ENCODE data around the gene HDDC2. TPM values are rescaled to one million over a fixed set of nuclear protein-coding genes. Genes with fewer than 3 reads are reported as not detected.
A peak's percentile ranks its signal among the peaks of the same experiment; 100 is the strongest.
"Not testable (repeated sequence)": the region's sequence is repeated elsewhere in the genome, so short reads cannot be mapped to it uniquely, and the experiment has no call there.

Gene HDDC2
- total RNA-seq, 1 donor from 2014 or later, result 84.8 TPM

- intact Hi-C loops (cut with DNase I), result loop anchor here (2.0 kb wide), 1 partner anchor 458 kb away; no protein-coding TSS in a partner anchor
- ATAC-seq (ENCODE audit: poor library complexity) (peak; percentile 80), DNase-seq (no peak)
Measured at GRCh38 chr6:125310994-125311649, 9.4 kb upstream of the HDDC2 start.

DNA sequence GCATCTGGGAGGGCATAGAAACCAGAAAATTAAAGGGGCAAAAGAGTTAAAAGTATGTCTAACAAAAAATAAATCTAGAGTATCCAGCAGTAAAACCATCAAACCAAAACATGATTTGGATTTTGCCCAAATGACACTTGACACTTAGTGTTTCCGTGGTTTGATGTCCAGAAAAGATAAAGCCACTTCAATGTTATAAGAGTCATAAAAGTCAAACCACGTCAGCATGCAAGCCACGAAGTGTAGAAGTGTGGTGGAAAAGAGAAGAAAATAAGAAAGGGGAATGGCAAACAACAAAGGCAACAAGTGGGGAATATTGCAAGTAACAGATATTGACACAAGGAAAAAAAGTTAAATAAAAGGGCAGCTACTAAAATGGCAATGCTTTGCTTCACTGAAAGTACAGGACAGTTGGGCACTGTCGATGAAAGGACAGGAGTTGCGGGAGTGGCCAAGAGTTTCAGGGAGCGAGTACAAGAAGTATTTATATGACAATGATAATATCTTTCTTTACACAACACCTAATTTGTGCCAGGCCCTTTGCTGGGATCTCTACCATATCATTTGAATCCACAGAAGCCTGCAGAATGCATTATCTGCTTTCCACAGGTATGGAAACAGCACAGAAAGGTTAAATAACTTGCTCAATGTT, 6.3 kb upstream of the HDDC2 start:
- intact Hi-C loops (cut with DNase I), result loop anchor here (5.0 to 10.0 kb wide), 2 partner anchors 113 to 664 kb away; no protein-coding TSS in a partner anchor
- ATAC-seq (ENCODE audit: poor library complexity) (no peak), DNase-seq (no peak)

GRCh38 chr6:125307150-125307838, 5.5 kb upstream of the HDDC2 start:
- ATAC-seq (ENCODE audit: poor library complexity) (no peak), DNase-seq (no peak)
- intact Hi-C loops (cut with DNase I), result loop anchor here (5.0 to 10.0 kb wide), 2 partner anchors 112 to 665 kb away; no protein-coding TSS in a partner anchor

DNA sequence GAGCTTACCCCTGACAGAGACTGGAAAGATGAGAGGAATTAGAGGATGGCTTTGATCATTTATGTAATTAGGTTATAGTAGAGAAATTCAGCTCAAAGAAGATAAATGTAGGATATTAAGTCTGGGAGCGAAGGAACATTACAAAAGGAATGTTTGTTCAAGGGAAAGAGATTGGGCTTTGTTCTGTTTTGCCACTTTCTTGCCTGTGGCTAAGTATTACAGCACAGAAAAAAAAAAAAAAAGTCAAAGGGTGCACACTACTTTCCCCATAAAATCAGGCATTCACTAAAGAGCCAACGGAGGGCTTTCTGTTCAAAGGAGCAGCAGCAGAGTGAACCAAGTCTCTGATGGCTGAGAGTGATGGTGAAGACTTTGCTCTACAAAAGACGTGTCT, 5.0 kb upstream of the HDDC2 start:
- ATAC-seq (ENCODE audit: poor library complexity) (no peak), DNase-seq (no peak)
- intact Hi-C loops (cut with DNase I), result loop anchor here (5.0 to 10.0 kb wide), 2 partner anchors 112 to 666 kb away; no protein-coding TSS in a partner anchor

DNA sequence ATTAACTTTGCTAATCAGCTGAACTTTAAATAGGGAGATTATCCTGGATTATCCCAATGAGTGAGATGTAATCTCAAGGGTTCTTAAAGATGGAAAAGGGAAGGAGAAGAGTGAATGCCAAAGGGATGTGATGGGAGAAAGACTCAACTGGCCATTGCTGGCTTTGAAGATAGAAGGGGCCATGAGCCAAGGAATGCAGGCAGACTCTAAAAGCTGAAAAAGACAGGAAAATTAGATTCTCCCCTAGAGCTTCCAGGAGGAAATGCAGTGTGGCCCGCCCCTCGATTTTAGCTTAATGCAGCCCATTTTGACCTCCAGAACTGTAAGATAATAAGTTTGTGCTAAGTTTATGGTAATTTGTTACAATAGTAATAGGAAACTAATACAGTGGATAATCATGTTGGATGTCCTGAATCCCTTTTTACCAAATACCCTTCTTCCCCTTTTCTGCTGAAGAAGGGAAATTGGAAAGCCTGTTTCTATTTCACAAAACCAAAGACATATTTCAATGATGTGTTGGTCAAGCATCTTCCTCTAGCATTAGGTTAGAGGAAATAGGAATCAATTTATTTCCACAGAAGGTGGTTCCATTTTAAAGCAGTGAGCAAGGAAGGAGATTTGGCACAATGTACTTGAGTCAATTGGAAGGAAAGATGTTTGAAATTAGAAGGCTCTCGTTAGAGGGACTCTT, 3.3 kb upstream of the HDDC2 start:
- no peak for DNase-seq
- ATAC-seq (ENCODE audit: poor library complexity), result no peak
- intact Hi-C loops (cut with DNase I), result loop anchor here (5.0 to 10.0 kb wide), 3 partner anchors 110 to 667 kb away; partner anchors contain the start of gene TPD52L1

GRCh38 chr6:125303512-125303854, 1.7 kb upstream of the HDDC2 start:
- intact Hi-C loops (cut with DNase I), result loop anchor here (5.0 to 10.0 kb wide), 2 partner anchors 109 to 151 kb away; partner anchors contain the start of gene TPD52L1
- DNase-seq, result no peak
- no peak for ATAC-seq (ENCODE audit: poor library complexity)

DNA sequence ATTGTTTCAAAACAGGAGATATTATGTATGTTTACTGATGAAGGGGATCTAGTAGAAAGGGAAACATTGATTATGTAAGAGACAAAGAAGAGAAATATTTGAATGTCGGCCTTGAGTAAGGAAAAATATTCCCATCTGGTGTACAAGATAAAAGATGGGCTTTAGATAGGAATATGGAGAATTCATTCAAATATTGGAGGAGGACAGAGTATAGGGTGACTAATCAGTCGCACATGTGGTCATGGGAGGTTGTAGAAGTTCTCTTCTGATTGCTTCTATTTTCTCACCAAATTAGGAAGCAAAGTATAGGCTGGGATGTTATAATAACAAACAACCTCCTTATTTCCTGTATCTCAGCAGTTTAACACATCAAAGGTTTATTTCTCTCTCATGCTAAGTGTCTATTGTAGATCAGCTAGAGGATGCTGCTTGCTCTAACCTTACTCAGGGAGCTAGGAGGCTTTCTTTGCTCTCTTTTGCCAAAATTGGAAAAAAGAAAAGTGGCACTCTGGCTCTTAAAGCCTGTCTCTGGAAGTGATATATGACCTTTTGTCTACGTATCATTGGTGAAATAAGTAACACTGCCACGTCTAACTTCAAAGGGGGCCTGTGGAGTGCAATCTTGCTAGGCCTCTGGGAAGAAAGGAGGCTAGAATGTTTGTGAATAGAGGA, 1.2 kb upstream of the HDDC2 start:
- DNase-seq (no peak), ATAC-seq (ENCODE audit: poor library complexity) (no peak)
- intact Hi-C loops (cut with DNase I), result loop anchor here (5.0 to 10.0 kb wide), 2 partner anchors 108 to 151 kb away; partner anchors contain the start of gene TPD52L1

GRCh38 chr6:125300992-125301434, 754 bp downstream of the HDDC2 start:
- intact Hi-C loops (cut with DNase I), result loop anchor here (5.0 to 10.0 kb wide), 2 partner anchors 106 to 149 kb away; partner anchors contain the start of gene TPD52L1
- ATAC-seq (ENCODE audit: poor library complexity) (peak; percentile 10), DNase-seq (no peak)

DNA sequence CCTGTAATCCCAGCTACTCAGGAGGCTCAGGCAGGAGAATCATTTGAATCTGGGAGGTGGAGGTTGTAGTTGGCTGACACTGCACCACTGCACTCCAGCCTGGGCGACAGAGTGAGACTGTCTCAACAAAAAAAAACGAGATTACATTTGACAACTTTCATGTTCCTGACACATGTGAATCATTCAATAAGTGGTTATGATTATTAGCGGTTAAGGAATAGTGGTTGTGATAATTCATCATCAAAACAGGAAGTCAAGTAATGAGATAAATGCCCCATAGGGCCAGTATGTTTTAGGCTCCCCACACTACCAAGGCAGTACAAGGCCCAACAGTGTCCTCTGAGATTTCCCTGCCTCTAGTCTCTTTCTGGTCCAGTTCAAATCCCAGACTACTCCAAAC, 2.5 kb downstream of the HDDC2 start:
- ATAC-seq (ENCODE audit: poor library complexity) (no peak), DNase-seq (no peak)
- intact Hi-C loops (cut with DNase I), result no loop called here

DNA sequence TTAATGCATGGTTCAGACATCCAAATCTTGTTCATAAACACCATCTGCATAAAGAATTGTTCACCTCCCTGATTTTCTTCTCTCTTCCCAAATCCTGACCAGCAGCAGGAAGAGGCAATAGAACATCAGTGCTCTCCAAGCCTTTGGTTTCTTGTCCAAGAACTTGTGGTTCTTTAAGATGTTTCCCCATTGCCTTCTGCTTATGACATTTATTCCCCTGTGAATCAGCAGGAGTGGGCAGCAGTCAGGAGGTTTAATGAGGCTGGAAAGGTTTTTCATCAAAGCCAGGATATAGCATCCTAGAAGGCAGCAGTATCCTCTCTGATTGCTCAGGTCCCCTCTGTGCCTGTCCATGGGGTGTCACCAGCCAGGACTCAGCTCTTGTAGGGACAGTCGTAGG, 5.3 kb downstream of the HDDC2 start:
- no peak for ATAC-seq (ENCODE audit: poor library complexity)
- intact Hi-C loops (cut with DNase I), result no loop called here
- no peak for DNase-seq

DNA sequence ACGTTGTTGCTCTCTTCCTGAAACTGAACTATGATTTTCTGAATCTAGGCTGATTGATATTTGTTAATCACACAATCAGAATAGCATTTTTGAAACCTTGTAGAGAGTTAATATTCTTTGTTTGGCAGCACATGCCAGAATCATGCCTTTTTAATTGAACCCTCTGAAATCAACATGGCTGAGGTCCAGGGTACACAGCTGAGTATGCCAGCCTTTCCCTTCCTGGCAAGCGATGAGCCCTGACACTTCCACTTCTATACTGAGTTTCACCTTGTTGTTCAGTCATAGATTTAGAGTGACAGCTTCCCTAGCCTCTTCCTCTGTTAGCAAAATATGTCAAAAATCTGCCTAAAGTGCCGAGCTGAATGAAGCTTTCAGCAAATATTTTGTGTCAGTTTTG, 6.8 kb downstream of the HDDC2 start:
- DNase-seq, result peak; percentile 47
- intact Hi-C loops (cut with DNase I), result no loop called here
- ATAC-seq (ENCODE audit: poor library complexity), result peak; percentile 89

GRCh38 chr6:125294036-125294435, 7.7 kb downstream of the HDDC2 start:
- intact Hi-C loops (cut with DNase I), result no loop called here
- no peak for DNase-seq
- ATAC-seq (ENCODE audit: poor library complexity), result no peak

DNA sequence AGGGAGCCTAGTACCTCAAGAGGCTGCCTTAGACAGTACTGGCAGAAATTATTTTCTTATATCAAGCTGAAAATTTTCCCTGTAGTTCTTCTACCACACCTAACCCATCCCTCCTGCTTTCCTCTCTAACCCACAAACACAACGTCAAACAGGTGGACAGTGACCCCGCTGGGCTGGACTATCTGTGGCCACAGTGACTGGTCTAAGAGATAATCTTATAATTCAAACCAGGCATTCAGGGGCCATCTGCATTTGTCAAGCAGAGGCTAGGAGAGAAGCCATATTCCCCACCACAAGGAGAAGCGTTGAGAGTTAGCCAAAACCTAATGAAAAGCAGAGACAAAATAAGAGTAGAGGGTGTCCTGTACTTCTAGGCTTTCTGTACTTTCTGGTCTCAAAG, 8.2 kb downstream of the HDDC2 start:
- no peak for DNase-seq
- ATAC-seq (ENCODE audit: poor library complexity), result no peak
- intact Hi-C loops (cut with DNase I), result no loop called here

DNA sequence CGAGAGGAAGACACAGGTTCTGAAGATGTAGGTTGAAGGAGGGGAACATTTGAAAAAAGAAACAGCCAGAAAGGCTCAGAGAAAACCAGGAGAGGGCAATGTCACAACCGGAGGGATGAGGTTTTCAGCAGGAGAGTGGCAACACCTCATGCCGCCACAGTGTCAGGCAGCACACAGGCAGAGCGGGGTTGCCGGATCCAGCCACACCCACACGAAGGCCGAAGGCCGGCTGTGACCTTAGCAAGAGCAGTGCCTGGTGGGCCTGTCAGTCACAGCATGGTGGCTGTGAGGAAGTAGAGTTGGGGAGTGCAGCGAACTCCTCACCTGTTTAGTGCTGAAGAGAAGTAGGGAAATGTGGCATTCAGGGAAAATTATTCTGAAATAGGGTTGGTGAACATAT, 14.0 kb downstream of the HDDC2 start:
- ATAC-seq (ENCODE audit: poor library complexity) (no peak), DNase-seq (no peak)
- intact Hi-C loops (cut with DNase I), result no loop called here

- DNase-seq (no peak), ATAC-seq (ENCODE audit: poor library complexity) (no peak)
- intact Hi-C loops (cut with DNase I), result no loop called here
Measured at GRCh38 chr6:125285936-125286335, 15.8 kb downstream of the HDDC2 start.

DNA sequence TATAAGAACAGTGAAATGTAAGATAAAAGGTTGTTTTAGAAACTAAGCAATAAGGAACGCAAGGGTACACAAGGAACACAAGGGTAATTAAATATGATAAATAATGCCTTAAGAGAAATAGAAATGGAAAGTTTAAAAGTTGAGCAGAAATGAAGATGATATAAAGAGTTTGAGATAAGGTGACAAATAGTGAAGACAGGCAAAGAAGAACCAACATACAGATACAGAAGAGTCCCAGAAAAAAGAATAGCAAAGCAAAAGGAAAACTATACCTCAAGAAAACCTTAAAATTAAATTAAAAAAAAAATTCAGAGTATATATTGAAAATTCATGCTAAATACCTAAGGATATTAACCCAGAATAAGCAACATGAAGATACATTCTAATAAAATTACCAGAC, 16.4 kb downstream of the HDDC2 start:
- DNase-seq (no peak), ATAC-seq (ENCODE audit: poor library complexity) (no peak)
- intact Hi-C loops (cut with DNase I), result no loop called here

DNA sequence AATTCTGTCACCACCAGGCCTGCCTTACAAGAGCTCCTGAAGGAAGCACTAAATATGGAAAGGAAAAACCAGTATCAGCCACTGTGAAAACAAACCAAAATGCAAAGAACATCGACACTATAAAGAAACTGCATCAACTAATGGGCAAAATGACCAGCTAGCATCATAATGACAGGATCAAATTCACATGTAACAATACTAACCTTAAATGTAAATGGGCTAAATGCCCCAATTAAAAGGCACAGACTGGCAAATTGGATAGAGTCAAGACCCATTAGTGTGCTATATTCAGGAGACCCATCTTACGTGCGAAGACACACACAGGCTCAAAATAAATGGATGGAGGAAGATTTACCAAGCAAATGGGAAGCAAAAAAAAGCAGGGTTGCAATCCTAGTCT, 19.3 kb downstream of the HDDC2 start:
- ATAC-seq (ENCODE audit: poor library complexity); DNase-seq; intact Hi-C loops (cut with DNase I): not testable (repeated sequence)

GRCh38 chr6:125280370-125281035, 21.3 kb downstream of the HDDC2 start:
- ATAC-seq (ENCODE audit: poor library complexity); intact Hi-C loops (cut with DNase I); DNase-seq: not testable (repeated sequence)

All from Right ventricle myocardium superior (tissue), 1 donor.